Measurements from ENCODE around the gene GPAM.

DNA sequence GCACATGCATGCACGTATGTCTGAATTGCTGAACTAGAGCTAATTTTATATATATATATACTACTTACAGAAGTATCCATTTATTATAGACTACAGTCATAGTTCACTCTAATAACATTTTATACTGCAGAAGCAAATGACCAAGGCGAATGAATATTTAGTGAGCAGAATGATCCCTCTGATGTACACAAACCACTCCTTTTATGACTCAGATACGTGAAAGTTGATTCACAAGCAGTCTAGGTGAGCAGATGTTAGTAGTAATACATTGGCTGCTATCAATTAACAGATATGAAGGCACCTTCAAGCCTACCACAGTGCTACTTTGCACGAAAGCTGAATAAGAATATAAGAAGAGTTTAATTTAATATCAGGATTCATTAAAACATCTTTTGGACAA lies 10.4 kb downstream of the GPAM start:
- TF ChIP-seq, protein P1, sequence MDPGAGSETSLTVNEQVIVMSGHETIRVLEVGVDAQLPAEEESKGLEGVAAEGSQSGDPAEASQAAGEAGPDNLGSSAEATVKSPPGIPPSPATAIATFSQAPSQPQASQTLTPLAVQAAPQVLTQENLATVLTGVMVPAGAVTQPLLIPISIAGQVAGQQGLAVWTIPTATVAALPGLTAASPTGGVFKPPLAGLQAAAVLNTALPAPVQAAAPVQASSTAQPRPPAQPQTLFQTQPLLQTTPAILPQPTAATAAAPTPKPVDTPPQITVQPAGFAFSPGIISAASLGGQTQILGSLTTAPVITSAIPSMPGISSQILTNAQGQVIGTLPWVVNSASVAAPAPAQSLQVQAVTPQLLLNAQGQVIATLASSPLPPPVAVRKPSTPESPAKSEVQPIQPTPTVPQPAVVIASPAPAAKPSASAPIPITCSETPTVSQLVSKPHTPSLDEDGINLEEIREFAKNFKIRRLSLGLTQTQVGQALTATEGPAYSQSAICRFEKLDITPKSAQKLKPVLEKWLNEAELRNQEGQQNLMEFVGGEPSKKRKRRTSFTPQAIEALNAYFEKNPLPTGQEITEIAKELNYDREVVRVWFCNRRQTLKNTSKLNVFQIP (CRISPR knock-in tag; IDR thresholded peaks at IDR 0.05; ENCODE audit: borderline replicate concordance, low read depth) = no peak
- TF ChIP-seq ZFP30 (CRISPR knock-in tag; IDR thresholded peaks at IDR 0.05) (no peak), OSR1 (CRISPR knock-in tag; IDR thresholded peaks at IDR 0.05) (no peak), TOX (CRISPR knock-in tag; IDR thresholded peaks at IDR 0.05; ENCODE audit: borderline replicate concordance) (no peak), ISL1 (CRISPR knock-in tag; IDR thresholded peaks at IDR 0.05) (no peak), GLIS3 (CRISPR knock-in tag; IDR thresholded peaks at IDR 0.05) (no peak), CSDC2 (CRISPR knock-in tag; IDR thresholded peaks at IDR 0.05) (no peak)
- TF ChIP-seq, protein P2, sequence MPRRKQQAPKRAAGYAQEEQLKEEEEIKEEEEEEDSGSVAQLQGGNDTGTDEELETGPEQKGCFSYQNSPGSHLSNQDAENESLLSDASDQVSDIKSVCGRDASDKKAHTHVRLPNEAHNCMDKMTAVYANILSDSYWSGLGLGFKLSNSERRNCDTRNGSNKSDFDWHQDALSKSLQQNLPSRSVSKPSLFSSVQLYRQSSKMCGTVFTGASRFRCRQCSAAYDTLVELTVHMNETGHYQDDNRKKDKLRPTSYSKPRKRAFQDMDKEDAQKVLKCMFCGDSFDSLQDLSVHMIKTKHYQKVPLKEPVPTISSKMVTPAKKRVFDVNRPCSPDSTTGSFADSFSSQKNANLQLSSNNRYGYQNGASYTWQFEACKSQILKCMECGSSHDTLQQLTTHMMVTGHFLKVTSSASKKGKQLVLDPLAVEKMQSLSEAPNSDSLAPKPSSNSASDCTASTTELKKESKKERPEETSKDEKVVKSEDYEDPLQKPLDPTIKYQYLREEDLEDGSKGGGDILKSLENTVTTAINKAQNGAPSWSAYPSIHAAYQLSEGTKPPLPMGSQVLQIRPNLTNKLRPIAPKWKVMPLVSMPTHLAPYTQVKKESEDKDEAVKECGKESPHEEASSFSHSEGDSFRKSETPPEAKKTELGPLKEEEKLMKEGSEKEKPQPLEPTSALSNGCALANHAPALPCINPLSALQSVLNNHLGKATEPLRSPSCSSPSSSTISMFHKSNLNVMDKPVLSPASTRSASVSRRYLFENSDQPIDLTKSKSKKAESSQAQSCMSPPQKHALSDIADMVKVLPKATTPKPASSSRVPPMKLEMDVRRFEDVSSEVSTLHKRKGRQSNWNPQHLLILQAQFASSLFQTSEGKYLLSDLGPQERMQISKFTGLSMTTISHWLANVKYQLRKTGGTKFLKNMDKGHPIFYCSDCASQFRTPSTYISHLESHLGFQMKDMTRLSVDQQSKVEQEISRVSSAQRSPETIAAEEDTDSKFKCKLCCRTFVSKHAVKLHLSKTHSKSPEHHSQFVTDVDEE (CRISPR knock-in tag; IDR thresholded peaks at IDR 0.05) = no peak
- TF ChIP-seq, protein P3, sequence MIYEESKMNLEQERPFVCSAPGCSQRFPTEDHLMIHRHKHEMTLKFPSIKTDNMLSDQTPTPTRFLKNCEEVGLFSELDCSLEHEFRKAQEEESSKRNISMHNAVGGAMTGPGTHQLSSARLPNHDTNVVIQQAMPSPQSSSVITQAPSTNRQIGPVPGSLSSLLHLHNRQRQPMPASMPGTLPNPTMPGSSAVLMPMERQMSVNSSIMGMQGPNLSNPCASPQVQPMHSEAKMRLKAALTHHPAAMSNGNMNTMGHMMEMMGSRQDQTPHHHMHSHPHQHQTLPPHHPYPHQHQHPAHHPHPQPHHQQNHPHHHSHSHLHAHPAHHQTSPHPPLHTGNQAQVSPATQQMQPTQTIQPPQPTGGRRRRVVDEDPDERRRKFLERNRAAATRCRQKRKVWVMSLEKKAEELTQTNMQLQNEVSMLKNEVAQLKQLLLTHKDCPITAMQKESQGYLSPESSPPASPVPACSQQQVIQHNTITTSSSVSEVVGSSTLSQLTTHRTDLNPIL (CRISPR knock-in tag; IDR thresholded peaks at IDR 0.05; ENCODE audit: low read depth) = no peak

Data from SK-N-SH treated with all-trans-retinoic acid at 6 μM for 48 hours (cell line).